Spleen (tissue), 11 donors: ENCODE measurements around the gene OR2L8. TPM values are rescaled to one million over a fixed set of nuclear protein-coding genes. Genes with fewer than 3 reads are reported as not detected.
A peak's percentile ranks its signal among the peaks of the same experiment; 100 is the strongest.
"Not testable (repeated sequence)": the region's sequence is repeated elsewhere in the genome, so short reads cannot be mapped to it uniquely, and the experiment has no call there.

Experiments
- DNase-seq: peaks from one replicate; pipeline ENCODE4 v3.0.0-alpha.2; 2020
- H3K27ac ChIP-seq, 8 donors: fragments of 200-600 bp; sonication (generic) in 7 of 8; 1 replicate in 4 of 8; 2 replicates in 4 of 8; pipeline versions ENCODE4 v1.5.0 to v1.8.0; 2016 to 2021; ENCODE audit warnings: inconsistent platforms in 4 of 8, mild to moderate bottlenecking in 4 of 8, moderate library complexity in 1 of 8
- H3K27me3 ChIP-seq, 7 donors: fragments of 200-600 bp; sonication (generic) in 6 of 7; replicated peaks in 1 of 7; 1 replicate in 4 of 7; 2 replicates in 3 of 7; pipeline versions ENCODE4 v1.5.0 to v1.8.0; 2016 to 2021; ENCODE audit warnings: inconsistent platforms in 3 of 7, mild to moderate bottlenecking in 1 of 7
- H3K36me3 ChIP-seq, 6 donors: fragments of 200-600 bp; sonication (generic) in 5 of 6; 1 replicate in 4 of 6; 2 replicates in 2 of 6; pipeline versions ENCODE4 v1.5.0 to v1.8.0; 2016 to 2021; ENCODE audit warnings: inconsistent platforms in 2 of 6
- H3K4me1 ChIP-seq, 6 donors: fragments of 200-600 bp; sonication (generic) in 5 of 6; 1 replicate in 3 of 6; 2 replicates in 3 of 6; pipeline versions ENCODE4 v1.5.0 to v1.8.0; 2016 to 2021; ENCODE audit warnings: inconsistent platforms in 3 of 6
- H3K4me3 ChIP-seq, 8 donors: fragments of 200-600 bp; sonication (generic) in 7 of 8; 1 replicate in 4 of 8; 2 replicates in 4 of 8; pipeline versions ENCODE4 v1.5.0 to v1.8.0; 2016 to 2021; ENCODE audit warnings: inconsistent platforms in 4 of 8, mild to moderate bottlenecking in 4 of 8, moderate library complexity in 2 of 8
- H3K9me3 ChIP-seq, 8 donors: fragments of 200-600 bp; sonication (generic) in 7 of 8; 1 replicate in 4 of 8; 2 replicates in 4 of 8; pipeline versions ENCODE4 v1.5.0 to v1.8.0; 2016 to 2021; ENCODE audit warnings: inconsistent platforms in 4 of 8
- POLR2A ChIP-seq, 3 donors: fragments of 450-650 bp; IDR thresholded peaks; one replicate each; pipeline ENCODE4 v1.5.1; 2017; ENCODE audit warnings: antibody characterized with exemption in 3 of 3, mild to moderate bottlenecking in 1 of 3
- POLR2AphosphoS5 ChIP-seq, 3 donors: sonication (generic); formaldehyde crosslinking; IDR thresholded peaks; one replicate each; pipeline ENCODE4 v1.5.1; 2017; ENCODE audit warnings: antibody characterized with exemption in 3 of 3
- WGBS, 5 donors: extraction: QIAGEN DNeasy Blood & Tissue Kit in 3 of 5; methylation state at CpG; one replicate each; pipeline versions ENCODE4 v1.1.5 to v1.1.7; 2013 to 2018; 5-methylcytosine and 5-hydroxymethylcytosine counted together
- intact Hi-C: fragments of 100-400 bp; cut with DNase I; formaldehyde crosslinking; loops from one replicate; pipeline ENCODE4 v1.15.0; 2023; ENCODE audit warnings: low total_unique reads
- polyA plus RNA-seq, 3 donors: library from polyadenylated mRNA; stranded (reverse); fragments of 200-250 nt; gene quantifications; one replicate each; pipeline ENCODE4 v1.2.1, GENCODE V29; 2013
- total RNA-seq, 7 donors: library from RNA; depleted of rRNA in 3 of 7; stranded (reverse); fragments of >200 nt in 3 of 7; fragmentation: NEBNext Ultra II Directional in 4 of 7; extraction: Animal tissue kit (Norgen Biotek cat#: 25700) in 4 of 7; gene quantifications; one replicate each; pipeline versions ENCODE4 v1.1.0 to v1.2.1, GENCODE V29; 2016 to 2021
- TF ChIP-seq, protein P1 (sequence below), 11 experiments: fragments of 200-600 bp in 7 of 11; fragments of 450-650 bp in 4 of 11; sonication (generic) in 4 of 11; IDR thresholded peaks in 8 of 11; conservative IDR thresholded peaks in 3 of 11; 1 replicate in 7 of 11; 2 replicates in 4 of 11; pipeline versions ENCODE4 v1.4.0 to v1.8.0; 2016 to 2021; ENCODE audit warnings: antibody characterized with exemption in 11 of 11, inconsistent platforms in 4 of 11, mild to moderate bottlenecking in 1 of 11
- donor health status: healthy with polysubstance abuse.
- donor health status: DM: no; HTN: no; CAD: no; lungs with moderate emphysema.
- donor health status: DM: no; HTN: no; CAD: no.
- donor health status: Bipolar disorder and iron deficiency.
- donor health status: healthy.
- donor health status: DM: no; HTN: no; CAD: no.
- donor health status: DM: yes; HTN: yes; CAD: no.

OR2L8 gene
- total and polyA plus RNA-seq, 10 donors = 0.65 to 3.8 (median 1.8) TPM; not detected in 3

DNA sequence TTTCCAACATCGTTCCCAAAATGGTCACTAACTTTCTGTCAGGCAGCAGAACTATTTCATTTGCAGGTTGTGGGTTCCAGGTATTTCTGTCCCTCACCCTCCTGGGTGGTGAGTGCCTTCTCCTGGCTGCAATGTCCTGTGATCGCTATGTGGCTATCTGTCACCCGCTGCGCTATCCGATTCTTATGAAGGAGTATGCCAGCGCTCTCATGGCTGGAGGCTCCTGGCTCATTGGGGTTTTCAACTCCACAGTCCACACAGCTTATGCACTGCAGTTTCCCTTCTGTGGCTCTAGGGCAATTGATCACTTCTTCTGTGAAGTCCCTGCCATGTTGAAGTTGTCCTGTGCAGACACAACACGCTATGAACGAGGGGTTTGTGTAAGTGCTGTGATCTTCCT, 14.7 kb upstream of the OR2L8 start:
- Histone ChIP-seq H3K27ac (no peak overlapping the region), H3K36me3 (no peaks in the 10 kb centered on the region), H3K9me3 (peaks cover 0 to 17% (median 5%) of the 10 kb centered on the region in 8 donors), H3K27me3 (peaks cover 0 to 5% (median 0%) of the 10 kb centered on the region in 7 donors), H3K4me3 (no peak overlapping the region), H3K4me1 (no peaks in the 10 kb centered on the region)
- no peak for DNase-seq
- intact Hi-C loops = no loop called here
- 94 to 99% (median 96%) methylated on average over 8 of the region's 8 CpGs for WGBS, 5 donors
- TF ChIP-seq, protein P1, sequence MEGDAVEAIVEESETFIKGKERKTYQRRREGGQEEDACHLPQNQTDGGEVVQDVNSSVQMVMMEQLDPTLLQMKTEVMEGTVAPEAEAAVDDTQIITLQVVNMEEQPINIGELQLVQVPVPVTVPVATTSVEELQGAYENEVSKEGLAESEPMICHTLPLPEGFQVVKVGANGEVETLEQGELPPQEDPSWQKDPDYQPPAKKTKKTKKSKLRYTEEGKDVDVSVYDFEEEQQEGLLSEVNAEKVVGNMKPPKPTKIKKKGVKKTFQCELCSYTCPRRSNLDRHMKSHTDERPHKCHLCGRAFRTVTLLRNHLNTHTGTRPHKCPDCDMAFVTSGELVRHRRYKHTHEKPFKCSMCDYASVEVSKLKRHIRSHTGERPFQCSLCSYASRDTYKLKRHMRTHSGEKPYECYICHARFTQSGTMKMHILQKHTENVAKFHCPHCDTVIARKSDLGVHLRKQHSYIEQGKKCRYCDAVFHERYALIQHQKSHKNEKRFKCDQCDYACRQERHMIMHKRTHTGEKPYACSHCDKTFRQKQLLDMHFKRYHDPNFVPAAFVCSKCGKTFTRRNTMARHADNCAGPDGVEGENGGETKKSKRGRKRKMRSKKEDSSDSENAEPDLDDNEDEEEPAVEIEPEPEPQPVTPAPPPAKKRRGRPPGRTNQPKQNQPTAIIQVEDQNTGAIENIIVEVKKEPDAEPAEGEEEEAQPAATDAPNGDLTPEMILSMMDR (IDR thresholded peaks at IDR 0.05 in 8 of 11, conservative IDR thresholded peaks at IDR 0.05 in 3 of 11) = no peak
- no peak for TF ChIP-seq POLR2A (IDR thresholded peaks at IDR 0.05)
- no peak for TF ChIP-seq POLR2AphosphoS5 (IDR thresholded peaks at IDR 0.05)

DNA sequence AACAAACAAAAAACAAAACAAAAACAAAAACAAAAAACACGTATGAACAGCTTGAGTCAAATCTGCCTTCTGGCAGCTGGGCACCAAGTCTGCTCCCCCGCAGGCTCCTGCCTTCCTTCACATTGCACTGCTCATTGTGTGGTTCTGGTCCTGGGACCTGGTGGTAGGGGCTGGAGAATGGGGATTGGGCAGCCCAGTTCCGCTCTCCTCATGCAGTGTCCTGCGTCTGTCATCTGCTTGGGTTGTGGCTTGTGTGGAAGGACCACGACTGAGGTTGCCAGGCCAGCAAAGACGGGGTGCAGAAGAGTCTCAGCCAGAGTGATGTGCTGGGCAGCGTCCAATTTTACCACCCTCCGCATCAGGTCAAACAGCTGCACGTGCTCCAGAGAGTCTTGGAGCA, 12.9 kb upstream of the OR2L8 start:
- TF ChIP-seq POLR2A (IDR thresholded peaks at IDR 0.05) = no peak
- TF ChIP-seq POLR2AphosphoS5 (IDR thresholded peaks at IDR 0.05) = no peak
- TF ChIP-seq, protein P1 (IDR thresholded peaks at IDR 0.05 in 8 of 11, conservative IDR thresholded peaks at IDR 0.05 in 3 of 11) = no peak
- intact Hi-C loops = no loop called here
- Histone ChIP-seq H3K4me1 (no peaks in the 10 kb centered on the region), H3K27me3 (peaks cover 0 to 5% (median 0%) of the 10 kb centered on the region in 7 donors), H3K4me3 (no peak overlapping the region), H3K36me3 (no peaks in the 10 kb centered on the region), H3K9me3 (peaks cover 0 to 17% (median 5%) of the 10 kb centered on the region in 8 donors), H3K27ac (no peak overlapping the region)
- WGBS, 5 donors = 86 to 98% (median 94%) methylated on average over 8 to 9 of the region's 9 CpGs
- no peak for DNase-seq

DNA sequence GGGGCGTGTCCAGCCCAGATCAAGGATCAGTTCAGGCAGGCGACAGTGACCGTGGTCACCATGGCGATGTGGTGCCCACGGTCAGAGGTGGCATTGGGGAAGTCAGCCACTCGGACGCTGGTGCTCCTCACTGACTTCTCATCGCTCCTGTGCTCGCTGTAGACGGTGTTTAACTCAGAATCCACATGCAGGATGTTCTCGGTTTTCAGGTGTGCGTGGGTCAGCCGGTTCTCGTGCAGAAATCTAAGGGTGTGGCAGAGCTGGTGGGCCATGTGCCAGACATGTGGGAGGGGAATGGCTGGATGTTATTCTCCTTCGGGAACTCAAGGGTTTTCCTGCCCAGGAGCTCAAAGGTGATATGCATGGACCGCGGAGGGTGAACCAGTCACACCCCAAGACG, 12.2 kb upstream of the OR2L8 start:
- TF ChIP-seq POLR2A (IDR thresholded peaks at IDR 0.05) = no peak
- TF ChIP-seq, protein P1 (IDR thresholded peaks at IDR 0.05 in 8 of 11, conservative IDR thresholded peaks at IDR 0.05 in 3 of 11) = no peak
- TF ChIP-seq POLR2AphosphoS5 (IDR thresholded peaks at IDR 0.05) = no peak
- peak overlapping the region in 1 of 8 donors; percentile 79 for H3K4me3 ChIP-seq
- H3K9me3 ChIP-seq = peaks cover 0 to 17% (median 5%) of the 10 kb centered on the region in 8 donors
- DNase-seq = no peak
- H3K27me3 ChIP-seq = peaks cover 0 to 5% (median 0%) of the 10 kb centered on the region in 7 donors
- H3K27ac ChIP-seq = no peak overlapping the region
- no peaks in the 10 kb centered on the region for H3K4me1 ChIP-seq
- intact Hi-C loops = no loop called here
- no peaks in the 10 kb centered on the region for H3K36me3 ChIP-seq
- 92 to 95% (median 94%) methylated on average over 17 to 18 of the region's 18 CpGs for WGBS, 5 donors

DNA sequence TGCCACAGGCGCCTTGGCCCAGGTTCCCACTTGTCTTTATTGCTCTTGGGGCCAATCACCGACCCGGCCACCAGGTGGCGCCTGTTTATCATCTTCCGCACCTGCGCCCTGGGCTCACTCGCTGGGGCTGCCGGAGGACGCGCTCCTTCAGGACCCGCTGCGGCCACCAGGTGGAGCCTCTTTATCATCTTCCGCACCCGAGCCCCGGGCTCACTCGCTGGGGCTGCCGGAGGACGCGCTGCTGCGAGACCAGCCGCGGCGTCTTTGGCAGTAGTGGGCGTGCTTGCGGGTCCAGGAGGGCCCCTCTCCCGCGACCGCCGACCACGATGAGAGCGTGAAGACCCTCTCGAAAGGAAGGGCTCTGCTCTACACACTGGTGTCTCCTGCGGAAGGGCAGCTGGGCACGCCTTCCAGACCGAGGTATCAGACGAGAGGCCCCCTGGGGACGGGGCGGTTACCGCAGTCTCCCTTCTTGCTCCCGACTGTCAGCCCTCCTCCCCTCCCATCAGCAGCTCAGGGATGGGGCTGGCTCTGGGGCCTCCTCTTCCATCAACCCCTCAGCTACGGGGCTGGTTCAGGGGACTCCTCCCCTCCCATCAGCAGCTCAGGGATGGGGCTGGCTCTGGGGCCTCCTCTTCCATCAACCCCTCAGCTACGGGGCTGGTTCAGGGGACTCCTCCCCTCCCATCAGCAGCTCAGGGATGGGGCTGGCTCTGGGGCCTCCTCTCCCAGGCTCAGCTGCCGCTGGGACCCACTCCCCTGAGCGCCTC, 11.5 kb upstream of the OR2L8 start:
- H3K36me3 ChIP-seq, intact Hi-C loops, H3K4me1 ChIP-seq, H3K27me3 ChIP-seq: not testable (repeated sequence)
- DNase-seq = peak; percentile 96
- Histone ChIP-seq H3K9me3 (peaks cover 0 to 17% (median 5%) of the 10 kb centered on the region in 8 donors), H3K4me3 (peak overlapping the region in 7 of 8 donors; percentile 10 to 79 (median 45)), H3K27ac (peak overlapping the region in 5 of 8 donors; percentile 43 to 83 (median 64))
- 4 to 26% (median 19%) methylated on average over 32 to 44 of the region's 44 CpGs for WGBS, 5 donors
- peak; percentile 70 to 82 (median 70) for TF ChIP-seq POLR2AphosphoS5 (IDR thresholded peaks at IDR 0.05)
- TF ChIP-seq, protein P1 (IDR thresholded peaks at IDR 0.05 in 8 of 11, conservative IDR thresholded peaks at IDR 0.05 in 3 of 11) = peak; percentile 73 to 97 (median 89)
